Measurements from ENCODE around the gene ZNF3.

DNA sequence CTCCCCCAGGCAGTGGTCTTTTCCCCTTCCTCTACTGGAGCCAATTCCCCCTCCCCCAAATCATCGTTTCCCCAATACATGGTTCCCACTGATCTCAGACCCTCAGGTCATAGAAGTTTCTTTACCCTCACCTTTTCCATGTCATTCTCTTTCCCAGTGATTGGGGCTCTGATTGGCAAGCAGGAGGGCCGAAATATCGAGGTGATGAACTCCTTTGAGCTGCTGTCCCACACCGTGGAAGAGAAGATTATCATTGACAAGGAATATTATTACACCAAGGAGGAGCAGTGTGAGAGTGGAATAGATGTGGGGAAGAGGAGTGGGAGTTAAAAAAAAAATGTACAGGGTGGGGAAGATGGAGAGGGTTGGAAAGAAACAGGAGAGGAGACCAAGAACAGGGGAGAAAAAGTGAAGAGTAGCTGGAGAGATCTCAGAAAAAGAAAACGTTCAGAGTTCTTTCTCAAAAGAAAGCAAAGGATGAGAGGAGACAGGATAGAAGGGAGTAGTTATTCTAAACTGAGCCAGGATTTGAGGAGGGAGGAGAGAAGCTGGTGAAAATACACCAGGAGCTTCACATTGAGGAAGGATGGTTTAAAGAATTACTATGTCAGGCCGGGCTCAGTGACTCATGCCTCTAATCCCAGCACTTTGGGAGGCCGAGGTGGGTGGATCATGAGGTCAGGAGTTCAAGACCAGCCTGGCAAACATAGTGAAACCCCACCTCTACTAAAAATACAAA, 8.1 kb upstream of the ZNF3 start:
- TF ChIP-seq REST (tag by site-specific recombination; IDR thresholded peaks at IDR 0.05), result no peak
- TF ChIP-seq, protein P1, sequence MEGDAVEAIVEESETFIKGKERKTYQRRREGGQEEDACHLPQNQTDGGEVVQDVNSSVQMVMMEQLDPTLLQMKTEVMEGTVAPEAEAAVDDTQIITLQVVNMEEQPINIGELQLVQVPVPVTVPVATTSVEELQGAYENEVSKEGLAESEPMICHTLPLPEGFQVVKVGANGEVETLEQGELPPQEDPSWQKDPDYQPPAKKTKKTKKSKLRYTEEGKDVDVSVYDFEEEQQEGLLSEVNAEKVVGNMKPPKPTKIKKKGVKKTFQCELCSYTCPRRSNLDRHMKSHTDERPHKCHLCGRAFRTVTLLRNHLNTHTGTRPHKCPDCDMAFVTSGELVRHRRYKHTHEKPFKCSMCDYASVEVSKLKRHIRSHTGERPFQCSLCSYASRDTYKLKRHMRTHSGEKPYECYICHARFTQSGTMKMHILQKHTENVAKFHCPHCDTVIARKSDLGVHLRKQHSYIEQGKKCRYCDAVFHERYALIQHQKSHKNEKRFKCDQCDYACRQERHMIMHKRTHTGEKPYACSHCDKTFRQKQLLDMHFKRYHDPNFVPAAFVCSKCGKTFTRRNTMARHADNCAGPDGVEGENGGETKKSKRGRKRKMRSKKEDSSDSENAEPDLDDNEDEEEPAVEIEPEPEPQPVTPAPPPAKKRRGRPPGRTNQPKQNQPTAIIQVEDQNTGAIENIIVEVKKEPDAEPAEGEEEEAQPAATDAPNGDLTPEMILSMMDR (tag by site-specific recombination; IDR thresholded peaks at IDR 0.05), result no peak
- no peak for TF ChIP-seq HOXA7 (CRISPR knock-in tag; IDR thresholded peaks at IDR 0.05; ENCODE audit: borderline replicate concordance)
- TF ChIP-seq GLIS1 (tag by site-specific recombination; IDR thresholded peaks at IDR 0.05), result peak; percentile 59
- TF ChIP-seq ZBTB11 (tag by site-specific recombination; conservative IDR thresholded peaks at IDR 0.05; ENCODE audit: low read depth), result no peak
- peak; percentile 90 for TF ChIP-seq ZNF394 (tag by site-specific recombination; IDR thresholded peaks at IDR 0.05; ENCODE audit: borderline replicate concordance)
- no peak for TF ChIP-seq ZNF670 (tag by site-specific recombination; IDR thresholded peaks at IDR 0.05; ENCODE audit: low read depth)
- TF ChIP-seq ZNF704 (tag by site-specific recombination; IDR thresholded peaks at IDR 0.05), result no peak
- no peak for TF ChIP-seq ZNF24 (tag by site-specific recombination; IDR thresholded peaks at IDR 0.05)
- TF ChIP-seq ZNF629 (tag by site-specific recombination; IDR thresholded peaks at IDR 0.05), result no peak; the same call in 1 of the 2 replicates

Data from HEK293 (cell line).